ENCODE data around the gene RNF150. TPM values are rescaled to one million over a fixed set of nuclear protein-coding genes. Genes with fewer than 3 reads are reported as not detected.

Gene RNF150
- total RNA-seq, 1 donor from 2014 or later, result 1.4 TPM

- ATAC-seq, result no peak
These were observed 261.9 kb downstream of the RNF150 start for GRCh38 chr4:140871368-140871767.

DNA sequence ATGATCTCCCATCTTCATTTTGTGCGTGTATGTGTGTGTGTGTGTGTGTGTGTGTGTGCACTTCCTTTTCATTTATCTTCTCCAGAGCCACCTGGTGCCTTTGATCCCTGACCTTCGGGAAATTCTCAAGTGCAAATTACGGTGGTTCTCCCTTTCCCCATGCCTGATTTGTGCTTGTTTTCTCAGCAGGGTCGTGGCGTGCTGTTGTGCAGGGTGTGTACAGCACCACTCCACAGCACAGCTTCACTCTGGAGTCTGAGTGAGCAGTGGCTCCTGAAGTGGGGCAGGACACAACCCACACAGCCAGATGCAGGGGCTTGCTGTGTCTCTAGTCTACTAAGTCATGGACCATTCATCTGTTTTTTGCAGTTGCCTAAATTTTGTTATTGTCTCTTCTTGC is 262.8 kb downstream of the RNF150 start:
- ATAC-seq (no peak), DNase-seq (ENCODE audit: low spot score) (no peak)

More at GRCh38 chr4:140871368-140871767, 261.9 kb downstream of the RNF150 start:
- DNase-seq (ENCODE audit: low spot score), result no peak

DNA sequence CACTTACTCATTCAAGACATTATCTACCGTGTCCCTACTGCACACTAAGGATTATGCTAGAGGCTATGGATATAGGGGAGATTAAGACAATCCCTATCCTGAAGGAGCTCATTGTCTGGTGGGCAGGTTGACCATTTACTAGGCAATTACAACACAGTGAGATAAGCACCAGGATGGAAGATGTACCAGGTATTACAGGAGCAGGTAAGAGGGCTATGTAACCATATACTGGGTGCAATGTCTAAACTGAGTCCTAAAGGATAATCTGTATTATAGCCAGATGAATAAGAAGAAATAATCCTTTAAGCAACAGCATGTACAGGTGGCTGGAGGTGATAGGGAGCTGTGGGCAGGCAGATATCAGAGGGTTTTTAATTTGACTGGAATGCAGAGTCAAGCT is 263.8 kb downstream of the RNF150 start:
- ATAC-seq (no peak), DNase-seq (ENCODE audit: low spot score) (no peak)

- DNase-seq (ENCODE audit: low spot score), result no peak
- ATAC-seq, result no peak
These were observed 265.9 kb downstream of the RNF150 start for GRCh38 chr4:140867356-140867755.

DNA sequence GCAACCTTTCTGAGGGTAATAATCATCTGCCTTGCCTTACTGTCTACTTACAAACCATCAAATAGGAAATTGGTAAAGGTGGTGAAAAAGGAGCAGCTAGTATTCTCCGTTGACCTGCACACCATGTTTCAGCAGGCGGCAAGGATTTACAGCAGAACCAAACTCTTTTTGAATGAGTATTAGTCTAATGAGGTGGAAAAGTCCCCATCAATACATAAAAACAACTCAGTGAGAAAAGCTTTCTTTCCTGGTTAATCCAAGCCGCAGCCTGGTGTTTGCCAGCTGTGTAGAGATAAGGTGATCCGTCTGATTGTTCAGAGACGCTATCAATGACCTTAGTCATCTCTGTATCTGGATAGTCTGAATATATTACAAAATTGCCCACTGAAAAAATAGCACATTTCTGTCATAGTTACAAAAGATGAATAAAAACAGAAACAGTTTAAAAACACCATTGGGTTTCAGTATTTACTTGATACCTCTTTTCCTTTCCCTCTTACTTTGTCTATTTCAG is 266.7 kb downstream of the RNF150 start:
- ATAC-seq, result no peak
- no peak for DNase-seq (ENCODE audit: low spot score)

DNA sequence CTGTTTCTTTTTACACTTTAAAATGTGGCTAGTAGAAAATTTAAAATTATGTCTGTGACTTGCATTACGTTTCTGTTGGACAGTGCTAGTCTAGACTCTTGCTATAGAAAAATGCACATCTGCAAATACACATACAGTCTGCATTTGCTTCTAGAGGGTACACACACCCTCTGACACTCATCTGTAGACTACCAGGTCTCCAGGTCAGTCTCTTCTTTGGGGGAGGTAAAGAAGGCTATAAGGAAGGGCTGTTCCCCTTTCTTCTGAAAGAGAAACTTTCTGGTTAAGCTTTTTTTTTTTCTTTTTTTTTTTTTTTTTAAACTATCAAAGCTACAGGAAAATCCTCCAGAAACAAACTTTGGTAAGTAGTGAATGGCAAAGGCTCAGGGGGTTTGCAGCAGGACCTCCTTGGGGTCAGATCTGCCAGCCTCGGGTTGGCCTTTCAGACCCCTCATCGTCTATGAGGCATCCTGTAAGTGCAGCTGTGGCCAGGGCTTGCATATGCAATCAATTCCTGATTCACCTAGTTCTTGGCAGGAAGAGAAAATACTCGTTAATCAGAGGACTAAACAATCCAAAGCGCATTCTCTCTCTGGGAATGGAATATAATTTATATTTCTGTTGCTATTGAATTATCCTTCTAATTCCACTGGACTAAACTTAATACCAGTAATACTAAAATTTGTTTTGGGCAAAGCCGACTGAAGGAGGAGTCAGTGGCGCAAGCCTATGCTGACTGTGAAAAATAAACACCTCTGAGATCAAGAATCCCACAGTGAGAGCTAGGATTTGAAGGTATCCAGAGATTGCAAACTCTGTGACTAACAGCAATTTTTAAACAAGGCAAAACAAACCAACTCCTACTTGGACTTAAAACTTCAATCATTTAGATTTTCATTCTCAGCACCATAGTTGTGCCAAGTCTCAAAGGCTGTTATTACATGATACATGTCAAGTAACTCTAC is 267.7 kb downstream of the RNF150 start:
- DNase-seq (ENCODE audit: low spot score) (no peak), ATAC-seq (no peak)

DNA sequence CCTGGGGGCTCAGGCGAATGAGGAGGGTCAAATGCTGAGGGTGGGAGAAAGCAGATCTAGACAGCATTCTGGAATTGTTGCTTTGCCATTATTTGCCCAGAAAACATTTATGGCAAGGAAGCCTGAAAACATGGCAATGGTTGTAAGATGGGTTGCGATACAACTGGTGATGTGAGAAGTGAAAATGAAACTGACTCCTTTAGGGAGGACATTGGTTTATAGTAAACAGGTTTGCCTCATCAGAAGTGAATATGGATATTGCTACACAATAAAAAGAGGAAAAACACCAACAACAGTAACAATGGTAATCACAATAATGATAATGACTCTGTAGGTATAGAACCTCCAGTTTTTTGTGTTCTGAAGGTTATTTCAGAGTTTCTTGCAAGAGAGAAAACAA is 270.1 kb downstream of the RNF150 start:
- DNase-seq (ENCODE audit: low spot score), result no peak
- ATAC-seq, result no peak

- DNase-seq (ENCODE audit: low spot score) (no peak), ATAC-seq (no peak)
These were observed 271.2 kb downstream of the RNF150 start for GRCh38 chr4:140862177-140862442.

DNA sequence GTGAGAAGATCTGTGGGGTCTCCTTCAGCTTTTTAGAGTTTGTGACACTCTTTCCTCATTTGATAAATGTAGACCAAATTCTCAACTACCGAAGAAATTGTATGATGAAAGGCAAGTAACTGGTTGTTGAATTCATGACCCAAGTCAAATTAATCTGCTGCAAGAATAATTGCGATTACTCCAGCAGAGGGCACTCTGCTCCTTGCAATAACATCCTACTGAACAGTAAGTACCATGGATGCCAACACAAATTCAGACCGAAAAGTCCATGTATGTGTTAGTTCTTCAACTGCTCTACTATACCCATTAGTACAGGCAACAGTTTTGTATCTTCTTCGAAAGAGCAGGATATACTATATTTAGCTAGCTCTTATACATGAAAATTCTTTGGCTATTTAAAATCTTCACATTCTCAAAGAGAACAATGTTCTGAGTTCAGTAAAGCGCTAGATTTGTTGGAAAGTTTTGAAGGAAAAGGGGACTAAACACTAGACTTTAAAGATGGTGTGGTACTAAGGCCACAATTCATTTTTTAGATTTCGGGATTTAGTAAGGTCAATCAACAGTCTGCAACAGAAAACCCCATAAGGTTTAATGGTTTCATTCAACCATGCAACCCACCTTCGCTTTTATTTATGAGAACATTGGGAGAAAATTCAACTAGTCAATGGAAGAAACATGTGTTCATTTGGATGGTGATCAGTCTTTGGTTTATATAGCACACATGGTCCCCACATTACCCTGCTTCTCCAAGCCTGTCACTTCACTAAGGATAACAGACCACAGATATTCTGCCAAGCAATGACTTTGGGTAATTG is 271.7 kb downstream of the RNF150 start:
- ATAC-seq, result peak; percentile 96
- DNase-seq (ENCODE audit: low spot score), result peak; percentile 58

DNA sequence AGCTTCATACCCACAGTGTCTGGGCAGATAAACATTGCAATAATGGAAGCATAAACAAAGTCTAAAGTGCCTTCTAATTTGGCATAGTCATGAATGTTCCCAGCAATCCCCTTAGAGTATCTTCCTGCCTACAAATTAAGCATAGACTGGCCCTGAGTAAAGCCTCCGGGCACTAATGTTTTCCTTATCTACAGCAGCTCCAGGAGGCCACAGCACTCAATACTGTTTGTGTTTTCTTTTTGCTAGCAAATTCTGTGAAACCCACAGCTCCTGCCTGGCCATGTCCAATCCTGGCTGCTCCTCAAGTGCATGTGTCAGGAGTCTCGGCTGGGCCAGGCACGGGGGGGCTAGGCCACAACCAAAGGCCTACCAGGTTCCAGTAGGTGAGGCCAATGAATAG is 274.4 kb downstream of the RNF150 start:
- DNase-seq (ENCODE audit: low spot score), result no peak
- no peak for ATAC-seq

DNA sequence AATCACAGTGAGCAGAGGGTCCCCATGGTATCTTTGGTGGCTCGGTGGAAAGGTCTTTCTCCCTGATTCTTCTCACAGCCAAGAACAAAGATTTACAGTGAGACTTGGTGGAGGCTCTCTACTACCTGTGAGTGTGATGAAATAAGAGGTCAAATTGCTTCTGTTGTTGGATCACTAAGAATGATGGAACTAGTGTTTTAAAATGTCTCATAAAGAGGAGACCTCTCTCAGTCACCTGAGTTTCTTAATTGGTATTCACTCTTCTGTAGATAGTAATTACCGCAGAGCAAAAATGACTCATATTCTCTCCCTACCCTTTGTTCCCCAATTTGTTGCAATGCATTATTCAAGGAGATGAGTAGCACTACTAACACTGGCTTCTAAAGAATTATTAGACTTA is 276.2 kb downstream of the RNF150 start:
- ATAC-seq (no peak), DNase-seq (ENCODE audit: low spot score) (no peak)

GRCh38 chr4:140856621-140857062 is 276.6 kb downstream of the RNF150 start:
- ATAC-seq (no peak), DNase-seq (ENCODE audit: low spot score) (no peak)

- ATAC-seq, result no peak
- no peak for DNase-seq (ENCODE audit: low spot score)
These were observed 279.1 kb downstream of the RNF150 start for GRCh38 chr4:140854168-140854567.

GRCh38 chr4:140851804-140852203 is 281.5 kb downstream of the RNF150 start:
- DNase-seq (ENCODE audit: low spot score) (no peak), ATAC-seq (no peak)

DNA sequence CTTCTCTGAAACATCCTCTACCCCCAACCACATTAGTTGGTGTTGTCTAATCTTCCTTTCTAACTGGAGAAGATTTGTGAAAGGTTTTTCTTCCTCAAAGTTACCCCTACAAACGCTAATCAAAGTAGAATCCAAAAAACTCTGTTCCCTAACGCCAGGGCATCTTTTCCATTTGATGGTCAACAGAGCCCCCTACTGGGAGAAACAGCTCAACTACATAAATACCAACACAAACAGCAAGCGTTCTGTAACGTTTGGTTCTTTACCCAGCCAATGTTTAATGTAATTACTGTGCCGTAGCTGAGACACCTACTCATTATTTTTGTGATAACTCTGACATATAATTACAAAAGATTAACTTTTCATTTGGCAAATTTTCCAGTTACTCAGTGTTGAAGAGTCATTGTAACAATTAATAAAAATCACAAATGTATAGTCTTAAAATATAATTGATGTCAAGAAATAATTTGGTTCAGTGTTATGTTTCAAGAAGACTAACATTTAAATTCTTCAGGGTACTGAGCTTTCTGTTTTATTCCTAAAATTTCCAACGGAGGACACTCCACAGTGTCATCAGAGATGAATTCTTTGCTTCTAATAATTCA is 282.1 kb downstream of the RNF150 start:
- no peak for DNase-seq (ENCODE audit: low spot score)
- peak; percentile 96 for ATAC-seq

GRCh38 chr4:140849526-140849925 is 283.7 kb downstream of the RNF150 start:
- ATAC-seq, result no peak
- no peak for DNase-seq (ENCODE audit: low spot score)

DNA sequence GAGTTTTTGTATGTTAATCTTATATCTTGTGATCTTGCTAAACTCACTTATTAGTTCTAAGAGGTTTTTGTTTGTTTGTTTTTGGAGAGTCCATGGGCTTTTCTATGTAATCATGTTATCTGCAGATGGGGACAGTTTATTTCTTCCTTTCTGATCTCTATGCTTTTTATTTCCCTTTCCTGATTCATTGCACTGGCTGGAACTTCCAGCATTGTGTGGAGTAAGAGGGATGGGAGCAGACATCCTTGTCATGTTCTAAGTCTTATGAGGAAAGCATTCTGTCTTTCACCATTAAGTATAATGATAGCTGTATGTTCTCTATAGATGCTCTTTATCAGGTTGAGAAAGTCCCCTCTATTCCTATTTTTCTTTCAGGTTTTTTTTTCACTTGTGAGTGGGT is 286.5 kb downstream of the RNF150 start:
- DNase-seq (ENCODE audit: low spot score) (no peak), ATAC-seq (no peak)

DNA sequence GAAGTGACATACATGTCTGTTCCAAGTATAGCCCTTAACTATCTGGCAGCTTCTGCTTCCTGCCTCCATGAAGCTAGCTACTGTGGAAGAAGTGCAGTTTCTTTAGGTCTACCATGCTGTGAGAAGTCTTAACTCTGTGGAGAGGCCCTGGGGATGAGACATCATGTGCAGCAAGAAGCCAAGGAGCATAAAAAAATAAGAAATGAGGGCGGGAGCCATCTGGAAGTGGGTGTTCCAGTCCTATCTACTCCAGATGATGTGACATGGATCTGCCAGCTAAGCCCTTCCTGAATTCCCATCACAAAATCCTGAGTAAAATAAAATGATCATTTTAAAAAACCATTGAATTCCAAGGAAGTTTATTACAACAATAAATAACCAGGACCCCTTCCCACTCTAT is 289.2 kb downstream of the RNF150 start:
- ATAC-seq (no peak), DNase-seq (ENCODE audit: low spot score) (no peak)

DNA sequence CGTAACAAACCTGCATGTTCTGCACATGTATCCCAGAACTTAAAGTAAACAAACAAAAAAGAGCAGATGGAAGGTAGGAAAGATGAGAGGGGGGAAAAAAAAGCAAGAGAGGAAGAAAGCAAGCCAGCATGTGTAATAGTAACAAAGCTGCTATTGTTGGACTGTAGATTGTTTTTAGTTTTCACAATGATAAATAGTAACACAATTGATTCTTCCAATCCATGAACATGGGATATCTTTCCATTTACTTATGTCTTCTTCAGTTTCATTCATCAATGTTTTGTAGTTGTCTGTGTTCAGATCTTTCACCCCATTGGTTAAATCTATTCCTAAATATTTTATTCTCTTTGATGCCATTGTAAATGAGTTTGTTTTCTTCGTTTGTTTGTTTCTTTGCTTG is 292.1 kb downstream of the RNF150 start:
- ATAC-seq (no peak), DNase-seq (ENCODE audit: low spot score) (no peak)

DNA sequence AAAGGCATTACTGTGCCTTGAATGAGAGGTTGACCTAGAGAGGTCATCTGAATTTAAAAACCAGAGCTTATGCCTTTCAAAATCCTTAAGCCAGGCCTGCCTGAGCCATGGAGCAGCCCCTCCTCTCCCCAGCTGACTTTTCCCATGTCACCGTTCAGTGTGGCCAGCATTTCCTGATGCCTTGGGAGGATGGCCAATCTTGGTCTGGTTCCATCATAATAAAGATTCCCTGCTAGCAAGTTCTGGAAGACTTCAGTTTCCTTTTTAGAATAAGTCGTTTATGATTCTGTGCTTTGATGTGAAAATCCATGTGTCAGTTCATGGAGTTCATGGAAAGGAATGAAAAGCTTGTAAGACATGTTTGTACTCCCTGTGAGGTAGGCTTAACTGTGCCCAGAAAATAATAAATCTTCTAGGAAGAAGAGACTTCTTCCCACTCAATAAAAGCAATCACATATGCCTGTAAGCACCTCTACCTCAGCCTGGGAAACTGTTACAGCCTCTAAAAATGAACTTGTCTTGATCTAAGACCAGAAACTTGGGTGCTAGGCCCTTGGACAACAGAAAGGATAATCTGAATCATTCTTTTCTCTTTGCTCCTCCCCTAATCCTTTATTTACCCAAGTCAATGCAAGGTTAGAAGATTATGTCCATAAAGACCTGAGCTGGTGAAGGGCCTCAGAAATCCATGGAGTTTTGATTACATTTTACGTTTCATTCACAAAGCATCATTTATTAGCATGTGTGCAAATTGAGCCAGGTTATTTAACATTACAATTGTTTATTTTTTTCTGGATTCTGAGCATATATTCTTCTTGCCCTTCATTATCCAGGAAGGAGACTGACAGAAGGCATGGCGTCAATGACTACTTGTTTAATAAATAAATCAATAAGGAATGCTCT is 293.1 kb downstream of the RNF150 start:
- DNase-seq (ENCODE audit: low spot score), result no peak

More for the DNA sequence above, 293.1 kb downstream of the RNF150 start:
- peak; percentile 20 for ATAC-seq

Measured in left lobe of liver (tissue), 2 donors.